GM18951 (cell line): ENCODE results near the gene TMEM59L.

ENCODE experiments used
- POLR2A ChIP-seq: IDR thresholded peaks from 4 replicates; pipeline ENCODE4 v1.6.1; 2011; ENCODE audit warnings: mild to moderate bottlenecking; ENCODE audit not compliant: insufficient read length, insufficient read depth; ENCODE audit errors: extremely low read depth
- in situ Hi-C: fragments of 300-500 bp; cut with MboI; formaldehyde crosslinking; loops from one replicate; pipeline ENCODE4 v1.12.0; 2022; ENCODE audit warnings: low sequenced_read_pairs, mixed read lengths, inconsistent platforms; ENCODE audit not compliant: unreplicated experiment

Gene TMEM59L

GRCh38 chr19:18601875-18602274 lies 10.8 kb upstream of the TMEM59L start:
- no peak for TF ChIP-seq POLR2A
- in situ Hi-C loops, result no loop called here

GRCh38 chr19:18603255-18603957 lies 9.3 kb upstream of the TMEM59L start:
- TF ChIP-seq POLR2A, result no peak
- in situ Hi-C loops, result no loop called here

GRCh38 chr19:18603958-18604819 lies 8.5 kb upstream of the TMEM59L start:
- TF ChIP-seq POLR2A, result no peak
- in situ Hi-C loops, result no loop called here

- TF ChIP-seq POLR2A, result no peak
Measured at GRCh38 chr19:18604820-18605159, 7.9 kb upstream of the TMEM59L start.

GRCh38 chr19:18605196-18605545 lies 7.5 kb upstream of the TMEM59L start:
- in situ Hi-C loops, result no loop called here
- TF ChIP-seq POLR2A, result no peak

More at GRCh38 chr19:18604820-18605159, 7.9 kb upstream of the TMEM59L start:
- in situ Hi-C loops, result no loop called here

- TF ChIP-seq POLR2A, result no peak
- in situ Hi-C loops, result no loop called here
Measured at GRCh38 chr19:18605546-18606280, 7.0 kb upstream of the TMEM59L start.

- in situ Hi-C loops, result no loop called here
- no peak for TF ChIP-seq POLR2A
Measured at GRCh38 chr19:18606281-18607225, 6.1 kb upstream of the TMEM59L start, which contains the start of gene CRLF1. Gene CRLF1, minus strand, starts transcription at chr19:18606799. Its CDS starts 143 bp downstream, at chr19:18606656.

GRCh38 chr19:18607226-18608101 lies 5.2 kb upstream of the TMEM59L start:
- in situ Hi-C loops, result no loop called here

GRCh38 chr19:18608102-18608804 lies 4.4 kb upstream of the TMEM59L start:
- in situ Hi-C loops, result no loop called here
- TF ChIP-seq POLR2A, result no peak

More at GRCh38 chr19:18607226-18608101, 5.2 kb upstream of the TMEM59L start:
- TF ChIP-seq POLR2A, result no peak

- TF ChIP-seq POLR2A, result no peak
- in situ Hi-C loops, result no loop called here
Measured at GRCh38 chr19:18608805-18609716, 3.6 kb upstream of the TMEM59L start.

- no peak for TF ChIP-seq POLR2A
- in situ Hi-C loops, result no loop called here
Measured at GRCh38 chr19:18609717-18610051, 3.0 kb upstream of the TMEM59L start.

- TF ChIP-seq POLR2A, result no peak
- in situ Hi-C loops, result no loop called here
Measured at GRCh38 chr19:18610245-18610555, 2.5 kb upstream of the TMEM59L start.
